Measurements from ENCODE around the gene TMEM91.
"Not testable (repeated sequence)": the region's sequence is repeated elsewhere in the genome, so short reads cannot be mapped to it uniquely, and the experiment has no call there.

TMEM91 gene

DNA sequence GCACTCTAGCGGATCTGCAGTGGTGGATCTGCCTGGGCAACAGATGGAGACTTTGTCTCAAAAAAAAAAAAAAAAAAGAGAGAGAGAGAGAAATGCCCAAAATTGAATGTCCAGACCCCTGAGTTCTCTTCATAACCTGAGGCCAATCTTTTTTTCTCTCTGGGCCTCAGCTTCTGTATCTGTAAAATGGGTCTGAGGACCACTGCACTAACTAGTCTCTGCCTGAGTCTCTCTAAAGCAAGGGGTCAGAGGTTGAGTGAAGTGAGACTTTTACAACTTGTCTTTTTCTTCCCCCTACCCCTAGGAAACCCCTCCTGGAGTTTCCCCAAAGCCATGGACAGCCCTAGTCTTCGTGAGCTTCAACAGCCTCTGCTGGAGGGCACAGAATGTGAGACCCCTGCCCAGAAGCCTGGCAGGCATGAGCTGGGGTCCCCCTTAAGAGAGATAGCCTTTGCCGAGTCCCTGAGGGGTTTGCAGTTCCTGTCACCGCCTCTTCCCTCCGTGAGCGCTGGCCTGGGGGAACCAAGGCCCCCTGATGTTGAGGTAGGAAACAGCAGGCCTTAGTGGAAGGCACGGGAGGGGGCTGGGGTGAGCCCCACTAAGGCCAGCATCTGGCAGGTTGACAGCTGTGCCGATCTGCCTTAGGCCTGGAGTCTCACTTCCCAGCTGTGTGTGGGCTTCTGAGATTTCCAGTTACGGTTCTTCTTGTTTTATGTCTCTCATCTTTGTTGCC, 1.8 kb downstream of the TMEM91 start:
- no peak for DNase-seq (ENCODE audit: low read depth in 2 of 2)

DNA sequence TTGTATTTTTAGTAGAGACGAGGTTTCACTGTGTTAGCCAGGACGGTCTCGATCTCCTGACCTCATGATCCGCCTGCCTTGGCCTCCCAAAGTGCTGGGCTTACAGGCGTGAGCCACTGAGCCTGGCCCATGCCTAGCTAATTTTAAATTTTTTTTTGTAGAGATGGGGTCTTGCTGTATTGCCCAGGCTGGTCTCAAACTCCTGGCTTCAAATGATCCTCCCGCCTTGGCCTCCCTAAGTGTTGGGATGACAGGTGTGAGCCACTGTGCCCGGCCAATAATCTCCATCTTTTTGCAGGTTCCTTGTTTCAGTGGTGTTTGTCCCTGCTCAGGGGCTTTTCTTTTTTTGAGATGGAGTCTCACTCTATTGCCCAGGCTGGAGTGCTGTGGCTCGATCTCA, 5.2 kb downstream of the TMEM91 start:
- not testable (repeated sequence) for DNase-seq (ENCODE audit: low read depth in 2 of 2)

DNA sequence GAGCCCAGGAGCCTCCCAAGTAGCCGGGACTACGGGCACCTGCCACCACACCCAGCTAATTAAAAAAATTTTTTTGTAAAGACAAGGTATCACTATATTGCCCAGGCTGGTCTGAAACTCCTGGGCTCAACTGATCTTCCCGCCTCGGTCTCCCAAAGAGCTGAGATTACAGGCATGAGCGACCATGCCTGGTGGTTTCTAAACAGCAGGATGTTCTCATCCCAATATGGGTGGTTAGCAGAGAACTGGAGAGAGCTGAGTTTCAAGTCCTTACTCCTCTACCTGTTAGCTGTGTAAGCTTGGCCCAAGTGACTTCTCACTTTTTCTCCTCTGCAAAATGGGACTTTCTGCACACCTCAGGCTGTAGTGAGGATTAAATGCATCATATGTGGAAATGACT, 8.0 kb downstream of the TMEM91 start:
- no peak for DNase-seq (ENCODE audit: low read depth in 2 of 2)

DNA sequence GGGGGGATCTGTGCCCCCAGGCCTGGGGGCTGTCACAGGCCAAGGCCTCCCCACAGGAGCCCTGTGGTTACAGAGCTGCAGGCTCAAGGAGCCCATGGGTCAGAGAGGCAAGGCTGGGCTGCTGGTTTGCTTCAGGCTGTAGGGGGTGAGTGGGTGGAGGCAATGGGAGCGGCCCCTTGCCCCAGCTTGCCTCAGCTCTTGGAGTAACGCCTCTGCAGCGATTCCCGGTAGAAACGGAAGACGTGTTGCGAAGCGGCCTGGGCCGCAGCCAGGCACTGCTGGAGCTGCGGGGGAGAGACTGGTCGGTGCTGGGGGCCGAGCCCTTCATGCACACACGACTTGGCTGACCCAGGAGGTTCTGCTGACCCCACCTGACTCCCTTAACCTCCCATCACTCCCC, 10.1 kb downstream of the TMEM91 start:
- DNase-seq (ENCODE audit: low read depth in 2 of 2) = no peak

DNA sequence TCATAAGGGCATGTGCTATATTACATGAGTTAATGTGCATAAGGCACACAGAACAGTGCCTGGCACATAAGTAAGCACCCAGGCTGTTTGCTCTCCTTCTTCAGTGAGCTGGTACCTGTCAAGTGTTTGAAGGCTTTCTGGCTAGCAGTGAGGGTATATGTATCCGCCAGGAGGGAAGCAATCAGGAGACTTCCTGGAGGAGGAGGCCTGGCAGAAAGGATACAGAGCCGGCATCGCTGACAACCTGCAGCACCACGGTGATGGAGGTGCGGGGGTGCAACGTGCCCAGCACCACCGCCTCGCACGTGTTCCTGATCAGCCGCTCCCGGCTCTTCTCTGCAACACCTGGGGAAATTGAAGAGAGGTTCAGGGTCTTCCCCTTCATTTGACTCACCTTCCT, 15.3 kb downstream of the TMEM91 start:
- DNase-seq (ENCODE audit: low read depth in 2 of 2) = no peak

DNA sequence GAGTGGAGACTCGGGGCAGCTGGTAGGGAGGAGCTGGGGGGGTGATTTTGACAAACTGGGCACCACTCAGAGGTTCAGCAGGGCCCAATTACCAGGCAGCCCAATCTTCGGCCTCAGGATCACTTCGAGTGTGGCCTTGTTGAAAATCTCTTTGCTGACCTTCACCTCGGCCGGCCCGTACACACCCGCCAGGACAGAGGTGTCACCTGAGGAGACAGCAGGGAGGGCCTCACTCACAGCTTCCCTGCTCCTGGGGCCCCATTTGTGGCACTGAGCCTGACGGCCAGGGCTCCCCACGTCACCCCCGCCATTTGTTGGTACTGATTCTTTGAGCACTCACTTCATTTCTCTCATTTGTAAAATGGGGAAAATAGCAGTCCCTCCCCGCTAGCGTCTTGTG, 16.4 kb downstream of the TMEM91 start:
- DNase-seq (ENCODE audit: low read depth in 2 of 2) = no peak

DNA sequence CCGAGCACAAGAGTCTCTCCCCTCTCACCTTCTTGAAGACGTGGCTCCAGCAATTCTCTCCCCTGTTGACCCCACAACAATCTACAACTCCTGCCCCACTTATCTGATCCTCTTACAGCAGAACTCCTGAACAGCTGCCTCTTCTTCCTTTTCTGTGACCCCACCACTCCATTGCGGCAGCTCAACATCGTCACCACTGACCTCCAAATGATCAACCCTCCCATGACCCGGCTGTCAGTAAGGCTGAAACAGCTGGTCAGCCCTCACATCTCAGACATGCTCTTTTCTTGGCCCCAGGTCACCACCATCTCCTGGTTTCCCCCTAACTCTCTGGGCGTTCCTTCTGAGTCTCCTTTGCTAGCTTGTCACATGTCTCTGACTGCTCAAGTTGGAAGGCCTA, 19.0 kb downstream of the TMEM91 start:
- no peak for DNase-seq (ENCODE audit: low read depth in 2 of 2)

DNA sequence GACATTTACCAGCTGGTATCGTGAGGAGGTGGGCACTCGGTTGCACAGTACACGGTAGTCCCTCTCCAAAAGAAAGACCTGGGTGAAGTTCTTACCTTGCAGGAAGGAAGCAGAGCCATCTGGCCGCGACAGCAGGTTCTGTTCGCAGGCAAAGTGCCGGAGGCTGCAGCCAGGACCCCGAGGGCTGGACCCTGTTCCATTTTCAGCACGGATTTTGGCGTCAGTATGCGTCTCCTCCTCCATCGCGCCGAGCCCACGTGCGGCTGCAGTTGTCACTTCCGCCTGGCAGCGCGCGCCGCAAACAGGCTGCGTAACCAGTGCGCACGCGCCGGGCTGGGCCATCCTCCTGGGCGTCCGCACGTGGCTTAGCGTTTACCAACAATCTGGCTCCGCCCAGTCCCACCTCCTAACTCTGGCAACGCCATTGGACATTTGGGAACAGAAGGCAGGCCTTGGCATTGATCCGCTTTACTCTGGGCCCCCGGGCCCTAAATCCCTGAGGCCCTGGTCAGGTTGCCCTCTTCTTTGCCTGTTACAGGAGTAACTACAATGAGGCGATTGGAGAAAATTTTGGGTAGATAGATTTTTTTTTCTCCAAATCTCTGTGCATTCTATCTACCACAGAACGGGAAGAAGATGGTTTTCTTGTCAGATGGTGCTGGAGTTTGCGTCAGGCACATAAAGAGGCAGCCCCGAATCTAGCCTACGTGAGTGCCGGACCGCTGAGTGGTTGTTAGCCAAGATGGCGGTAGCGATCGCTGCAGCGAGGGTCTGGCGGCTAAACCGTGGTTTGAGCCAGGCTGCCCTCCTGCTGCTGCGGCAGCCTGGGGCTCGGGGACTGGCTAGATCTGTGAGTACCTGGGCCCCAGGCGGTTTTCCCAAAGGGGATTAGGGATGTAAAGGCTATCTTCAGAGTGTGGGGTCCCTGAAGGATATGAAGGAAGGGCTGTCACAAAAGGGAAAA, 21.0 kb downstream of the TMEM91 start, which contains the start of the genes BCKDHA and EXOSC5:
BCKDHA (plus strand) TSS at position 733 of the 964 bp plus-strand sequence; CDS start at position 743, 10 bp downstream.
EXOSC5 (minus strand) TSS at position 274 of the 964 bp plus-strand sequence; CDS start at position 243, 31 bp downstream.
- DNase-seq (ENCODE audit: low read depth in 2 of 2) = peak; percentile 99

DNA sequence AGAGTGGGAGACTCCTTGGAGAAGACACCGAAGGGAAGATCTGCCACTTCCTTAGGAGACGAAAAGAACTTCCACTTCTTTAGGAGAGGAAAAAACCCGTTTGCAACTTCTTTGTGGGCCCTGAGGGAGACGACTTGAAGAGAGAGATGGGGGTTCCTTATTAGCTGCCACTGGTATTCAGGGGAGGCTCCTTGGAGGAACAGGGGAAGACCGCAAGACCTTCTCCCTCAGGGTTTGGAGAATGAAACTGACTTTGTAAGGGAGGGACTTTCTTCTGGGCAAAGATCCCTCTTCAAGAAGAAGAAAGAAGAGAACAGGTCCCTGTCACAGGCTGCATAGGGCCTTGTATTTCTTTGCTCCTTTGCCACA, 21.7 kb downstream of the TMEM91 start:
- no peak for DNase-seq (ENCODE audit: low read depth in 2 of 2)

DNA sequence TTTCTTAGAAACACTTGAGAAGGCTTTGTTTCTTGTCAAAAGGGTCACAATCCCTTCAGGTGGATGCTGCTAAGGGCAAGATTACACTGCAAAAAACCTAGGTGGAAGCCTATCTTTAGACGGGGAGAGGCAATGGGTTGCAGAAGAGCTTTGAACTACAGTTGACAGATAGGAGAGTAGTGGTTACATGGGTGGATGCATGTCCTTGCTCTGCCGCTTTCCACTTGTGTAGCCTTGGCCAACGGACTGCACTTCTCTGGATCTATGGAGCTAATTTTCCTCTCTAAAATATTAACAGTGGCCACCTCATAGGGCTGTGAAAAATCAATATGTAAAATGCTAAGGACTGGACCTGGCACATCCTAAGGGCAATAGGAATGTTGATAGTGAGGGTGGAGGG, 22.3 kb downstream of the TMEM91 start:
- DNase-seq (ENCODE audit: low read depth in 2 of 2) = no peak

DNA sequence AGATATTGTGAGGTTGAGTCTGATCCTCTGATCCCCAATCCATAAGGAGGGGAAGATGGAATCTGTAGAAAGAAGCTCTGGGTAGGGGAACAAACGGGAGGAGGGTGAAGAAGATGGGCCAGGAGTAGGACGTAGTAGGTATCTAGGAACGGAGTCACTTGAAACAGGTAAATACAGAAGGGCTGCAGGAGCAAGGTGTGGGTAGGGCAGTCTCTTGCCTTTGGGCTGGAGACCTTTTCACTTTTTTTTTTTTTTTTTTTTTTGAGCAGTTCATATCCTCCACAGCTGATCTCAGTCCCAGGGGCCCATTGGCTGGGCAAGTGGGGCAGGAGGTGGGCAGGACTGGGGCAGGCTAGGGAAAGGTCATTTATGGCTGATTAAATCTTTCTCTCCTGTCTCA, 22.8 kb downstream of the TMEM91 start:
- no peak for DNase-seq (ENCODE audit: low read depth in 2 of 2)

DNA sequence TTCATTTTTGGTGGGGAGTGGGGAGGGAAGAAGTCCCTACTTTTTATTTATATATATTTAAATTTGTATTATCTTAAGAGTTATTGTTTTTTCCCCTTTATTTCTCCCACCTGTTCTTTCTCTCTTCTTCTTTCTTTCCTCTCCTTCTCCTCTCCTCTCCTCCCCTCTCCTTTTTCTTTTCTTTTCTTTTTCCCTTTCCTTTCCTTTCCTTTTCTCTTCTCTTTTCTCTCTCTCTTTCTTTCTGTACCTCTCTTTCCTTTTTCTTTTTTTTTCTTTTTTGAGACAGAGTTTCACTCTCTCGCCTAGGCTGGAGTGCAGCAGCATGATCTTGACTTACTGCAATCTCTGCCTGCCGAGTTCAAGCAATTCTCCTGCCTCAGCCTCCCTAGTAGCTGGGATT, 23.2 kb downstream of the TMEM91 start:
- no peak for DNase-seq (ENCODE audit: low read depth in 2 of 2)

DNA sequence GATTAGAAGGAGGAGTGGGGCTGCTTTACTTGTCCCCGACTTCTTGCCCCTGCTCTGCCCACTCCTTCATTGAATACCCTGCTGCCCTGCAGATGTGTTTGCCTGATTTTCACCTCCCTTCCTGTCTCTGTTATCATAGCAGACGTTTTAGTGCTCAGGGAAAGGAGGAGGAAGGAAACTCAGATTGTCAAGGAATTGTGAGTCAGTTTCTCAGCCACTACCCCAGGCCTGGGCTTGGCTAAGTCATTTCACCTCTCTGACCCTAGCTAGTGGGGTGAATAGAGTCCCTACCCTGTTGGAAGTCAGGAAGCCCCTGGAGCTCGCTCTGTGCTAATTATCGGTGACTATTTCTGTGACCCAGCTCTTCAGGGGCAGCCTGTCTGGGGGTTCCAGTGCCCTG, 25.1 kb downstream of the TMEM91 start:
- no peak for DNase-seq (ENCODE audit: low read depth in 2 of 2)

DNA sequence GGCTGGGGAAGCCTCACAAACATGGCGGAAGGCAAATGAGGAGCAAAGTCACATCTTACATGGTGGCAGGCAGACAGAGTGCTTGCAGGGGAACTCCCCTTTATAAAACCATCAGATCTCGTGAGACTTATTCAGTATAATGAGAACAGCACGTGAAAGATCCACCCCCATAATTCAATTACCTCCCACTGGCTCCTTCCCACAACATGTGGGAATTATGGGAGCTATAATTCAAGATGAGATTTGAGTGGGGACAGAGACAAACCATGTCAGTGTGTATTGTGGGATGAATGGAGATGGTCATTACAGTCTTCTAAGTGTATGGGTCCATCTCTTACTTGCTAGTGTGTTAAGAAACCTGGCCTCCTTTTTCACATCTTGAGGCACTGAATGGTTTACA, 25.7 kb downstream of the TMEM91 start:
- no peak for DNase-seq (ENCODE audit: low read depth in 2 of 2)

DNA sequence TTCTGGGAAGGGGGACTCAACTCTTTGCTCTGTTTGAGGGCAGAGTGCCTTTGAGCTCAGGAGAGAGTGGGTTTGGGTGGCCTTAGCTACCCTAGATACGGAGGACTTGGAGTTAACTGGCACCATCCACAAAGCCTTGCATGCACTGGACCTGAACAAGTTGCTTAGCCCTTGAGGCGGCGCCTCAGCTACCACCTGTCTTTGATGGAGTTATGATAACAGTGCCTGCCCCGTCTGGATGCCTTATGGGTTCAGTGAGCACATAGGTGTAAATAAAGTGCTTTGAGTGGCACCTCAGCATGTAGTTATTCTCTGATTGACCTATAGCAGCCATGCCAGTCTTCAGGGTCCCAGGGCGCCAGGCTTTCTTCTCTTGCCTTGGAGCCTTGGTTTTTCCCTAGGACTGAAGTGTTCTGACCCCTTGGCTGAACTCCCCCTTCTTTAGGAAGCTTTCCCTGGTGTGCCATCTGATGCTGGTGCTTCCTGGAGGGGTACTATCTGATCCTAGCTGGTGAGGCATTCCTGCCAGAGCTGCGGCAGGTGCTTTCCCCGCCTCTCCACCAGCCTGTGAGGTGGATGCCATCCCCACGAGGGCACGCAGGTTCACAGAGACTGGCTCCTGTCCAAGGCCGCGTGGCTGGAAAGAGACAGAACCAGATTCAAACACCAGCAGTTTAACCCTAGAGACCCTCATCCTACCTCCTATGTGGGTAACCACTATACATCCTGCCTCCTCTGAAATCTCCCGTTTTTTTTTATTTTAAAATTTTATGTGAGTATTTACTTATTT, 27.0 kb downstream of the TMEM91 start:
- no peak for DNase-seq (ENCODE audit: low read depth in 2 of 2)

DNA sequence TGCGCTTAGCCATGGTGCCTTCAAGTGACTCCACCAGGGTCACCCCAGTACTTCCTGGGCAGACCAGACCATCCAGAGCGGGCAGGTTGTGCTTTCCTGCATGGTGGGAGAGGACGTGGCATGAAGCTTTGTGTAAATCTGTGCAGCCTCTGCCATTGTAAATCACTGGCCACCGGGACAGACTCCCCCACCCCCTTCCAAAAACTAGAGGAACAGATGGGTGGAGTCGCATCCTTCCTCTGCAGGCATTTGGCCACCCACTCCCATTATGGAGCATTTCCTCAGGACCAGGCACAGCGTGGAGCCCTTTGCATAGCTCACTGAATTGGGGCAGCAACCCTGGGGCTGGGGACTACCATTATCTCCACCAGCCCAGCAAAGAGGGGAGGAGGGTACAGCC, 29.4 kb downstream of the TMEM91 start:
- DNase-seq (ENCODE audit: low read depth in 2 of 2) = no peak

DNA sequence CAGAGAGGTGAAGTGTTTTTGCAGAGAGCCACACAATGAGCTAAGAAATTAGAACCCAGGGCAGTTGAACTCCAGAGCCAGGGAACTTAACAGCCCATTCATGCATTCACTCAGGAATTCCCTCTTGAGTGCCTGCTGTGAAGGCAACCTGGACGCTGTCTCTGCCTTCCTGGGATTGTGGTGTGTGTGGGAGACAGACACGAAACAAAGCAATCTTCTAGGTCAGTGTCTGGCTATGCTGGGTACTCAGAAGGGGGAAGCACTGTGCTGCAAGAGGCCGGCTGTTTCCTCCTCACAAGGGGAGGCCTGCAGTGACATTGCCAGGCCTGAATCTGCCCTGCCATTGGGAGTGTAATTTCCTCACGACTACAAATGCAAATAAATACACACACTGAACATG, 30.9 kb downstream of the TMEM91 start:
- no peak for DNase-seq (ENCODE audit: low read depth in 2 of 2)

DNA sequence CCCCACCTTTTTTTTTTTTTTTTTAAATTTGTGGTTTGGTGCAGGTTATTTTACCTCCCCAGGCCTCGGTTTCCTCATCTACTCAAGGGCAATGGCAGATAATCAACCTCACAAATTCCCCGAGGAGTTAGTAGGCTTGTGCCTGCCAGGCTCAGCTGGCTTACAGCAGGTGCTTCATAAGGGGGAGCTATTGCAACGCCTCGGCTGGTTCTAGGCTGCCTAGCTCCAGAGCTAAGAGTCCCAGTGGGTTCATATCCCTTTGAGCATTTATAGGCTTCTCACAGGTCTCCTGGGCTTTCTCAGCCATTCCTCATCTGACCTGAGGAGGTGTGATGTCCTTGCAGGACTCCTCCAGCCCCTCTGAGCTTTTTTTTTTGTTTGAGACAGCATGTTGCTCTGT, 31.9 kb downstream of the TMEM91 start:
- no peak for DNase-seq (ENCODE audit: low read depth in 2 of 2)

DNA sequence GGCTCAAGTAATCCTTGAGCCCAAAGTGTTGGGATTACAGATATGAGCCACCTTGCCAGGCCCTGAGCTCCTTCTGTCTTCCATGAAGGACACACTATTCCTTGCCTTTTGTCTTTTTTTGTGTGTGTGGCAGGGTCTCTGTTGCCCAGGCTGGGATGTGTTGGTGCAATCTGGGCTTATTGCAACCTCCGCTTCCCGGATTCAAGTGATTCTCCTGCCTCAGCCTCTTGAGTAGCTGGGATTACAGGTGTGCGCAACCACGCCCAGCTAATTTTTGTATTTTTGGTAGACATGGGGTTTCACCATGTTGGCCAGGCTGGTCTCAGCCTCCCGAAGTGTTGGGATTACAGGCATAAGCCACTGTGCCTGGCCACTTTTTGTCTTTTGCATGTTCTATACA, 32.5 kb downstream of the TMEM91 start:
- DNase-seq (ENCODE audit: low read depth in 2 of 2) = not testable (repeated sequence)

DNA sequence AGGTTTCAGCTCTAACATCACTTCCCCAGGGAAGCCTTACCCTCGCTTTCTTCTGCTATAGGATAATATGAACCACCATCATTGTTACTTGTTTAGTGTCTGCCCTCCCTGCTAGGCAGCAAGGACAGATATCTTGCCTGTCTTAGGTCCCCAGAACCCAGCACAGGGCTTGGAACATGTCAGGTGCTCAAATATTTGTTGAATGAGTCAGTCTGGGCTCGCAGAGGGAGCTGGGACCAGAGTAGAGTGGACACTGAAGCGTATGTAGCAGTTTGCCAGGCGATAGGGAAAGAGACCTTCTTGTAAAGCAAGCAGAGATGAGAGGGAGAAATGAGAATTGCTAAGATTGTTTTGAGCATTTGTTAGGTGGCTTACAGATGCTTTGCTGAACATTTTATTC, 33.0 kb downstream of the TMEM91 start:
- no peak for DNase-seq (ENCODE audit: low read depth in 2 of 2)

DNA sequence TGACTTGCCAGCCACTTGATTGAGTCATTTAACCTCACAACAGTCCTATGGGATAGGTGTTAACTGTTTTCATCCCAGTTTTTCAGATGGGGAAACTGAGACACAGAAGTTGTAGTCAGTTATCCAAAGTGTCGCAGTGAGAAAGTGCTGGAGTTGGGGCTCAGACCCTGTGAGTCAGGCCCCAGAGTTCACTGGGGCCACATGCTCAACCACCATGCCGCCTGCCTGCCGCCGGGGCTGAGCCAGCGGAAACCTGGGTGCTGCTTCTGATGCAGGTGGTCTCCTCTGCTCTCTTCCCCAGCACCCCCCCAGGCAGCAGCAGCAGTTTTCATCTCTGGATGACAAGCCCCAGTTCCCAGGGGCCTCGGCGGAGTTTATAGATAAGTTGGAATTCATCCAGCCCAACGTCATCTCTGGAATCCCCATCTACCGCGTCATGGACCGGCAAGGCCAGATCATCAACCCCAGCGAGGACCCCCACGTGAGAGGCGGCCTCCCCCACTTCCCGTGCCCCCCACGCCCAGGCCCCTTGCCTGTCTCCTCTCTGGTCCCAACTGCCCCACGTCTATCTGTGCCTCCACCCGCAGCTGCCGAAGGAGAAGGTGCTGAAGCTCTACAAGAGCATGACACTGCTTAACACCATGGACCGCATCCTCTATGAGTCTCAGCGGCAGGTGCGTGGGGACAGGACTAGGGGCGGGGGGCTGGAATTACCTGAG, 34.2 kb downstream of the TMEM91 start:
- DNase-seq (ENCODE audit: low read depth in 2 of 2) = no peak
